Measurements from ENCODE around the gene NUP37. TPM values are rescaled to one million over a fixed set of nuclear protein-coding genes. Genes with fewer than 3 reads are reported as not detected.

The NUP37 gene
- polyA plus RNA-seq, 2 of the 4 experiments (the other 2 are of a cell fraction), result 103 to 118 TPM

- Histone ChIP-seq H3K9me3 (no peaks in the 10 kb centered on the region), H3K4me2 (no peak overlapping the region), H3K4me3 (no peak overlapping the region), H3K4me1 (no peaks in the 10 kb centered on the region), H3K27ac (no peak overlapping the region)
- TF ChIP-seq EHMT2 (IDR thresholded peaks at IDR 0.05; ENCODE audit: low read depth) (no peak), FOSL2 (IDR thresholded peaks at IDR 0.05) (no peak), FOSL2 (CRISPR knock-in tag; IDR thresholded peaks at IDR 0.05) (no peak), MAZ (IDR thresholded peaks at IDR 0.05; ENCODE audit: borderline replicate concordance, low read depth, low read length) (no peak), HEYL (CRISPR knock-in tag; IDR thresholded peaks at IDR 0.05) (no peak), ESRRA (IDR thresholded peaks at IDR 0.05; ENCODE audit: borderline replicate concordance, low read length) (no peak), CHD4 (IDR thresholded peaks at IDR 0.05; ENCODE audit: borderline replicate concordance) (no peak), EP300 (IDR thresholded peaks at IDR 0.05) (no peak), SMC3 (IDR thresholded peaks at IDR 0.05) (no peak), TP53 (CRISPR knock-in tag; IDR thresholded peaks at IDR 0.05) (no peak), RCOR1 (IDR thresholded peaks at IDR 0.05; ENCODE audit: low read depth, low read length) (no peak), FOXS1 (CRISPR knock-in tag; IDR thresholded peaks at IDR 0.05) (no peak), RARB (CRISPR knock-in tag; IDR thresholded peaks at IDR 0.05) (no peak)
- WGBS (ENCODE audit: missing lambda C conversion rate), result 84% methylated on average over 5 of the region's 5 CpGs
- POLR2A ChIA-PET, result no interaction called here
- ATAC-seq, result no peak
- no peak for FAIRE-seq
- no peak for DNase-seq (ENCODE audit: low read depth in 1 of 2, low spot score in 1 of 2)
- CTCF ChIA-PET, result interaction anchor here (0.6 to 1.0 kb wide), 2 partner anchors 81 to 743 kb away, joined by 3 to 4 read pairs; no protein-coding TSS in a partner anchor
Observed at GRCh38 chr12:102067574-102068258, 52.2 kb downstream of the NUP37 start.

DNA sequence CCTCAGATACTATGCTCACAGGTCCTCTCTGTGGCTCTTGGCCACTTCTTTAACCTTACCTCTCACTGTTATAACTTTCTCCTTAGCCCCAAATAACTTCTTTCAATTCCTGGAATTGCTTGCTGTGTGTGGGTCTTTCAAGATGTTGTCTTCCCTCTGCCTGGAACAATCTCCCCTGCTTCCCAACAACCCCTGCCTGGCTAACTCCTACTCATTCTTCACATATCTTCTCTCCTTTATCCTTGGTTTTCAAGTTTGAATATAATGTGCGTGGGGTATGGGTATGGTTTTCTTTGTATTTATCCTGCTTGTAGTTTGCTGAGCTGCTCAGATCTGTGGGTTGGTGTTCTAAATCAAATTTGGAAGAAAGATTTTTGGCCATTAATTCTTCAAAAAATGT lies 55.4 kb downstream of the NUP37 start:
- H3K4me1 ChIP-seq, result peaks cover 5% of the 10 kb centered on the region; the same call in 1 of the 3 replicates
- TF ChIP-seq KDM5A (IDR thresholded peaks at IDR 0.05) (no peak), JUN (IDR thresholded peaks at IDR 0.05) (no peak), NPAS2 (CRISPR knock-in tag; IDR thresholded peaks at IDR 0.05; ENCODE audit: borderline replicate concordance) (no peak), CHD4 (IDR thresholded peaks at IDR 0.05; ENCODE audit: borderline replicate concordance) (no peak)
- H3K9me3 ChIP-seq, result no peaks in the 10 kb centered on the region
- no peak overlapping the region for H3K27ac ChIP-seq
- DNase-seq (ENCODE audit: low read depth in 1 of 2, low spot score in 1 of 2) (no peak), ATAC-seq (no peak), FAIRE-seq (no peak)
- no peak overlapping the region for H3K4me2 ChIP-seq
- H3K4me3 ChIP-seq, result no peak overlapping the region
- WGBS (ENCODE audit: missing lambda C conversion rate), result 81% methylated on average over 1 of the region's 1 CpG
- CTCF ChIA-PET, result no interaction called here
- POLR2A ChIA-PET, result no interaction called here

GRCh38 chr12:102063069-102063468 lies 56.8 kb downstream of the NUP37 start:
- TF ChIP-seq, protein P1, sequence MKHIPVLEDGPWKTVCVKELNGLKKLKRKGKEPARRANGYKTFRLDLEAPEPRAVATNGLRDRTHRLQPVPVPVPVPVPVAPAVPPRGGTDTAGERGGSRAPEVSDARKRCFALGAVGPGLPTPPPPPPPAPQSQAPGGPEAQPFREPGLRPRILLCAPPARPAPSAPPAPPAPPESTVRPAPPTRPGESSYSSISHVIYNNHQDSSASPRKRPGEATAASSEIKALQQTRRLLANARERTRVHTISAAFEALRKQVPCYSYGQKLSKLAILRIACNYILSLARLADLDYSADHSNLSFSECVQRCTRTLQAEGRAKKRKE (CRISPR knock-in tag; IDR thresholded peaks at IDR 0.05; ENCODE audit: low read depth), result no peak
- no peak for TF ChIP-seq RAD21 (conservative IDR thresholded peaks at IDR 0.05 in 1 of 2, IDR thresholded peaks at IDR 0.05 in 1 of 2)
- TF ChIP-seq HEYL (CRISPR knock-in tag; IDR thresholded peaks at IDR 0.05), result no peak
- no peak for TF ChIP-seq RFX5 (IDR thresholded peaks at IDR 0.05)
- TF ChIP-seq ESRRA (IDR thresholded peaks at IDR 0.05; ENCODE audit: borderline replicate concordance, low read length), result no peak
- TF ChIP-seq MYC (IDR thresholded peaks at IDR 0.05; ENCODE audit: borderline replicate concordance, low read length), result no peak
- no peak for TF ChIP-seq MAZ (IDR thresholded peaks at IDR 0.05; ENCODE audit: borderline replicate concordance, low read depth, low read length)
- TF ChIP-seq, protein P2, sequence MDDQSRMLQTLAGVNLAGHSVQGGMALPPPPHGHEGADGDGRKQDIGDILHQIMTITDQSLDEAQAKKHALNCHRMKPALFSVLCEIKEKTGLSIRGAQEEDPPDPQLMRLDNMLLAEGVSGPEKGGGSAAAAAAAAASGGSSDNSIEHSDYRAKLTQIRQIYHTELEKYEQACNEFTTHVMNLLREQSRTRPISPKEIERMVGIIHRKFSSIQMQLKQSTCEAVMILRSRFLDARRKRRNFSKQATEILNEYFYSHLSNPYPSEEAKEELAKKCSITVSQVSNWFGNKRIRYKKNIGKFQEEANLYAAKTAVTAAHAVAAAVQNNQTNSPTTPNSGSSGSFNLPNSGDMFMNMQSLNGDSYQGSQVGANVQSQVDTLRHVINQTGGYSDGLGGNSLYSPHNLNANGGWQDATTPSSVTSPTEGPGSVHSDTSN (IDR thresholded peaks at IDR 0.05), result no peak
- TF ChIP-seq HDAC2 (IDR thresholded peaks at IDR 0.05), result no peak
- no peak for TF ChIP-seq EHF (CRISPR knock-in tag; IDR thresholded peaks at IDR 0.05)
- no peak for TF ChIP-seq NFE2L2 (conservative IDR thresholded peaks at IDR 0.05; ENCODE audit: low read length)
- no peak for TF ChIP-seq EP300 (IDR thresholded peaks at IDR 0.05)
- TF ChIP-seq, protein P3, sequence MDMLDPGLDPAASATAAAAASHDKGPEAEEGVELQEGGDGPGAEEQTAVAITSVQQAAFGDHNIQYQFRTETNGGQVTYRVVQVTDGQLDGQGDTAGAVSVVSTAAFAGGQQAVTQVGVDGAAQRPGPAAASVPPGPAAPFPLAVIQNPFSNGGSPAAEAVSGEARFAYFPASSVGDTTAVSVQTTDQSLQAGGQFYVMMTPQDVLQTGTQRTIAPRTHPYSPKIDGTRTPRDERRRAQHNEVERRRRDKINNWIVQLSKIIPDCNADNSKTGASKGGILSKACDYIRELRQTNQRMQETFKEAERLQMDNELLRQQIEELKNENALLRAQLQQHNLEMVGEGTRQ (IDR thresholded peaks at IDR 0.05), result no peak
- no peak for TF ChIP-seq RNF2 (IDR thresholded peaks at IDR 0.05; ENCODE audit: borderline replicate concordance, low read depth)
- TF ChIP-seq TFCP2L1 (CRISPR knock-in tag; IDR thresholded peaks at IDR 0.05), result no peak
- TF ChIP-seq, protein P4, sequence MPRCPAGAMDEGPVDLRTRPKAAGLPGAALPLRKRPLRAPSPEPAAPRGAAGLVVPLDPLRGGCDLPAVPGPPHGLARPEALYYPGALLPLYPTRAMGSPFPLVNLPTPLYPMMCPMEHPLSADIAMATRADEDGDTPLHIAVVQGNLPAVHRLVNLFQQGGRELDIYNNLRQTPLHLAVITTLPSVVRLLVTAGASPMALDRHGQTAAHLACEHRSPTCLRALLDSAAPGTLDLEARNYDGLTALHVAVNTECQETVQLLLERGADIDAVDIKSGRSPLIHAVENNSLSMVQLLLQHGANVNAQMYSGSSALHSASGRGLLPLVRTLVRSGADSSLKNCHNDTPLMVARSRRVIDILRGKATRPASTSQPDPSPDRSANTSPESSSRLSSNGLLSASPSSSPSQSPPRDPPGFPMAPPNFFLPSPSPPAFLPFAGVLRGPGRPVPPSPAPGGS (IDR thresholded peaks at IDR 0.05), result no peak
- TF ChIP-seq TP53 (CRISPR knock-in tag; IDR thresholded peaks at IDR 0.05), result no peak
- TF ChIP-seq FOSB (CRISPR knock-in tag; IDR thresholded peaks at IDR 0.05), result no peak
- TF ChIP-seq ZFP36 (IDR thresholded peaks at IDR 0.05; ENCODE audit: borderline replicate concordance, partially characterized antibody), result no peak
- H3K4me1 ChIP-seq, result peaks cover 5% of the 10 kb centered on the region; the same call in 1 of the 3 replicates
- 95% methylated on average over 3 of the region's 3 CpGs for WGBS (ENCODE audit: missing lambda C conversion rate)
- no peak overlapping the region for H3K4me2 ChIP-seq
- ATAC-seq (0 out of 6 replicates have a peak, but pooled peaks of 1 of the 2 experiments have one; percentile 1), FAIRE-seq (no peak), DNase-seq (ENCODE audit: low read depth in 1 of 2, low spot score in 1 of 2) (peak in 1 of 2 experiments; percentile 56)
- H3K9me3 ChIP-seq, result no peaks in the 10 kb centered on the region
- H3K4me3 ChIP-seq, result no peak overlapping the region
- H3K27ac ChIP-seq, result no peak overlapping the region
- CTCF ChIA-PET, result interaction anchor here (0.8 kb wide), 1 partner anchor 78 kb away, joined by 3 read pairs; no protein-coding TSS in a partner anchor
- POLR2A ChIA-PET, result no interaction called here
